NT2/D1 (cell line): ENCODE measurements around the gene COX4I2.

Experiments
- DNase-seq: peaks from one replicate; pipeline ENCODE4 v3.0.0-alpha.2; 2011; ENCODE audit warnings: low read depth, low spot score
- H3K27me3 ChIP-seq: 2 replicates; pipeline ENCODE4 v1.6.0; 2011; ENCODE audit warnings: mild to moderate bottlenecking; ENCODE audit not compliant: insufficient read length, insufficient read depth
- H3K36me3 ChIP-seq: 2 replicates; pipeline ENCODE4 v1.6.1; 2011; ENCODE audit warnings: mild to moderate bottlenecking, low read length, mixed read lengths; ENCODE audit not compliant: insufficient read depth, insufficient read length
- H3K4me1 ChIP-seq: 2 replicates; pipeline ENCODE4 v1.5.1; 2011; ENCODE audit not compliant: insufficient read depth, insufficient read length
- H3K4me3 ChIP-seq: 2 replicates; pipeline ENCODE4 v1.5.1; 2011; ENCODE audit warnings: low read depth; ENCODE audit not compliant: insufficient read length
- H3K9ac ChIP-seq: 2 replicates; pipeline ENCODE4 v1.6.0; 2011; ENCODE audit warnings: low read depth; ENCODE audit not compliant: insufficient read length
- H3K9me3 ChIP-seq: 2 replicates; pipeline ENCODE4 v1.5.1; 2011; ENCODE audit warnings: mild to moderate bottlenecking, low read length; ENCODE audit not compliant: insufficient read depth
- SUZ12 ChIP-seq: IDR thresholded peaks from 2 replicates; pipeline ENCODE4 v1.6.1; 2011; ENCODE audit not compliant: insufficient read length, insufficient read depth; ENCODE audit errors: extremely low read depth
- YY1 ChIP-seq: IDR thresholded peaks from 2 replicates; pipeline ENCODE4 v1.6.1; 2011; ENCODE audit not compliant: insufficient read length, insufficient read depth
- ZNF274 ChIP-seq: IDR thresholded peaks from 2 replicates; pipeline ENCODE4 v1.6.1; 2011; ENCODE audit warnings: mild to moderate bottlenecking, low read depth, low read length

The COX4I2 gene

GRCh38 chr20:31652917-31653396 is 15.2 kb downstream of the COX4I2 start:
- Histone ChIP-seq H3K9me3 (no peaks in the 10 kb centered on the region), H3K9ac (no peak overlapping the region), H3K36me3 (no peaks in the 10 kb centered on the region), H3K4me3 (no peak overlapping the region), H3K27me3 (no peaks in the 10 kb centered on the region), H3K4me1 (no peaks in the 10 kb centered on the region)
- TF ChIP-seq ZNF274 (no peak), YY1 (no peak), SUZ12 (no peak)
- DNase-seq, result no peak

GRCh38 chr20:31653561-31653960 is 15.8 kb downstream of the COX4I2 start:
- TF ChIP-seq ZNF274 (no peak), YY1 (no peak), SUZ12 (no peak)
- no peaks in the 10 kb centered on the region for H3K27me3 ChIP-seq
- H3K9me3 ChIP-seq, result no peaks in the 10 kb centered on the region

GRCh38 chr20:31654534-31654933 is 16.8 kb downstream of the COX4I2 start:
- Histone ChIP-seq H3K4me3 (no peak overlapping the region), H3K36me3 (no peaks in the 10 kb centered on the region), H3K27me3 (no peaks in the 10 kb centered on the region), H3K9ac (no peak overlapping the region), H3K4me1 (no peaks in the 10 kb centered on the region), H3K9me3 (no peaks in the 10 kb centered on the region)
- TF ChIP-seq YY1, result no peak
- no peak for TF ChIP-seq ZNF274
- no peak for TF ChIP-seq SUZ12
- DNase-seq, result no peak

More at GRCh38 chr20:31653561-31653960, 15.8 kb downstream of the COX4I2 start:
- no peak for DNase-seq
- H3K36me3 ChIP-seq, result no peaks in the 10 kb centered on the region
- no peaks in the 10 kb centered on the region for H3K4me1 ChIP-seq
- H3K9ac ChIP-seq, result no peak overlapping the region
- H3K4me3 ChIP-seq, result no peak overlapping the region

DNA sequence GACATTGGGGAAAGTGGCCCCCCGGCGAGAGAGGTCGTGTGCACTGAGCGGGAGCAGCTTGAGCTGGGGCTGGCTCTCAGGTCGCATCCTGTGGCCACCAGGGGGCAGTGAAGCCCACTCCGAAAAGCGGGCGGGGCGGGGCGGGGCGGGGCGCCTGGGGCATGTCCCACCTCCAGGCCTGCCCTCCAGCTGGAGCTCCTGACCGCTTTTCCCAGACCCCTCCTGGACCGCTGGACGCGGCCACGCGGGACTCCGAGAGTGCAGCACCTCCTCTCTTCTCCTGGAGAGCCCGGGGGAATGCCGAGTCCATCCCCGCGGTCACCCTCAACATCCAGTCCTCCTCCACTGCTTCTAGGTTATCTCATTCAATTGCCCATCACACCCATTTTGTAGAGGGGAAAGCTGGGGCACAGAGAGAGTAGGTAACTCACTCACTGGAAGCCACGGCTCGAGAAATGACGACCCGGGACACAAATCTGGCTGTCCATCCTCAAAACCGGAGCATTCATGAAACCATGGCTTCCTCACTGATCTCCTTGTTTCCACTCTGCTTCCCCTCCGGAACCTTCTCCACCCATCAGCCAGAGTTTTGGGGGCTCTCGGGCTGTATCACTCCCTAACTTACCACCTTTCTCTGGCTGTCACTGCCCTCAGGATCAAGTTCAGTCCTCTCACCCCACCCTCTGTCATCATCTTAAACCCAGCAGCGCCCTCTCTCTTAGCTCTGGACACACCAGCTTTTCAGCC is 24.1 kb downstream of the COX4I2 start:
- DNase-seq, result no peak
- H3K9me3 ChIP-seq, result no peaks in the 10 kb centered on the region
- peak overlapping the region; percentile 2 for H3K4me3 ChIP-seq
- TF ChIP-seq SUZ12, result no peak
- no peak for TF ChIP-seq ZNF274
- TF ChIP-seq YY1, result no peak
- H3K36me3 ChIP-seq, result peaks cover 21% of the 10 kb centered on the region
- H3K9ac ChIP-seq, result peak overlapping the region; percentile 50
- H3K4me1 ChIP-seq, result peaks cover 12% of the 10 kb centered on the region
- no peaks in the 10 kb centered on the region for H3K27me3 ChIP-seq

DNA sequence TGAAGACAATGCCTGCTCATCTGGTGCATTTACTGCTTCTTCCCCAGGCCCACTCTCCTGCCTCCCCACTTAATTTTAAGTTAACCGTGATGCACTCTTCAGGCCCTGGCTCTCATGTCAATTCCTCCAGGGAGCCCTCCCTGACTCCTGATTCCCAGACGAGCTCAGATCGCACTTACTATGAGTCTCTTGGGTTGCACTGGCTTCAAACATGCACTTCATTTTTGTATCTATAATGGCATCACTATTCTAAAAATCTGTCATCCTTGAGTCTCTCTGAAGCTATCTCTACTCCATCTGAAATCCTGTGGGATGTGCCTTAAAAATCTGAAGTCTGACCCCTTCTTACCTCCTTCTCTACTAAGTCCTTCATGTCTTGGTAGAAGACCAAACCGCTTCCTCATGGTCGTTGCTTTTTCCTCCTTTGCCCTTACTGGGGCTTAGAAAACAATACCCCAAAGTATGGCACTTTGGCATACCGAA is 24.7 kb downstream of the COX4I2 start:
- Histone ChIP-seq H3K36me3 (peaks cover 22% of the 10 kb centered on the region), H3K9ac (peak overlapping the region; percentile 50), H3K27me3 (no peaks in the 10 kb centered on the region), H3K4me3 (no peak overlapping the region), H3K4me1 (peaks cover 12% of the 10 kb centered on the region), H3K9me3 (no peaks in the 10 kb centered on the region)
- TF ChIP-seq ZNF274 (no peak), SUZ12 (no peak), YY1 (no peak)
- DNase-seq, result no peak

GRCh38 chr20:31663524-31663837 is 25.8 kb downstream of the COX4I2 start:
- H3K4me1 ChIP-seq, result peaks cover 12% of the 10 kb centered on the region
- TF ChIP-seq ZNF274 (no peak), SUZ12 (no peak), YY1 (no peak)
- no peak for DNase-seq
- no peak overlapping the region for H3K9ac ChIP-seq
- no peaks in the 10 kb centered on the region for H3K27me3 ChIP-seq
- no peak overlapping the region for H3K4me3 ChIP-seq
- peaks cover 28% of the 10 kb centered on the region for H3K36me3 ChIP-seq
- H3K9me3 ChIP-seq, result no peaks in the 10 kb centered on the region

DNA sequence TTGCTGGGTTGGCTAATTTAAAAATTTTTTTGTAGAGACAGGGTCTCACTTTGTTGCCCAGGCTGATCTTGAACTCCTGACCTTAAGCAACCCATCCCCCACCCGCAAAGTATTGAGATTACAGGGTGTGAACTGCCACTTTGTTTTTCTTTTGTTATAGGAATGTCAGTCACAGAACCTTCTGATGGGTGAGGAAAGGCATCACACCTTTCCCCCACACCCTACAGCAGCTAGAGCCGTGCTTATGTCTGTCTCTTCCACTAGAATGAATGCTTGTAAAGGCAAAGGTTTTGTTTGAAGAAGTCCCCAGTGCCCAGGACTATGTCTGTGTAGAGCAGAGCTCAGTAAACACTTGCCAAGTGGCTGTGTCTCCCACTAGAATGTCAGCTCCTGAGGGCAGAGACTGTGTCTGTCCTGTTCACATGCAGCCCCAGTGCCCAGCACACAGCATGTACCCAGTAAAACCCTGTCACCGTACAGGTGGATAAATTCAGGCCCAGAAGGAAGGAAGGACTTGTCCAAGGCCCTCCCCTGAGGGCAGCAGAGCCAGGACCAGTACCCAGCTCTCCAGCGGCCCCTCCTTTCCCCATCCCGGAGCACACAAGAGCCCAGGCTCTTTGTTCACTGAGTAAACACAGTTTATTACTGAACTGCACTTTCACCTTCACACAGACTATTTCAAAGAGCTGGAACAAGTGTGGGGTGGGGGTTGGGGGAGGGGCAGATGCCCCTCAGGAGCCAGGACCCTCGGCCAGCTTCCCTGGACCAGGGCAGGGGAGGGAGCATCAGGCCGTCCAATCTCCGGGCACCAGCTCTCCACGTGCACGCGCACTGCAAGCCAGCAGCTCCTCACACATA is 26.4 kb downstream of the COX4I2 start:
- Histone ChIP-seq H3K36me3 (peaks cover 28% of the 10 kb centered on the region), H3K4me1 (peaks cover 12% of the 10 kb centered on the region), H3K9ac (peak overlapping the region; percentile 10), H3K27me3 (no peaks in the 10 kb centered on the region), H3K9me3 (no peaks in the 10 kb centered on the region), H3K4me3 (no peak overlapping the region)
- no peak for TF ChIP-seq SUZ12
- no peak for TF ChIP-seq YY1
- DNase-seq, result no peak
